ENCODE results near the gene MYH14.

DNA sequence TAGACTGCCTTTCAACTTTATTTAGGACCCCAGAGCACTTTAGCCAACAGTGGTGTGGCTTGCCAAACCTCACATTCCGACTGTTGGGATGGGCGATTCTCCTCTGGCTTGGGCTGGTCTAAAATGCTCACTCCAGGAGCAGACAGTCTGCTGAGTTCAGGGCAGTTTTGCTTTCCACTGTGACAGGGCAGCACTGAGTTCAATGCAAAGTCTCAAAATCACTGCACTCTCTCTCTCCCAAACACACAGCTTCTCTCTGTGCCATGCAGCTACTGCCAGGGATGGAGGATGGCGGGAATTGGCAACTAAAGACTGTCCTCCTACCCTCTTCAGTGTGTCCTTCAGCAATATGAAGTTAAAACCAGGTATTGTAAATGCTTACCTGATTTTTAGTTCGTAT, 148.8 kb downstream of the MYH14 start:
- no peak for TF ChIP-seq EZH2 (IDR thresholded peaks at IDR 0.05; ENCODE audit: low read length, missing control alignments)
- TF ChIP-seq, protein P1, sequence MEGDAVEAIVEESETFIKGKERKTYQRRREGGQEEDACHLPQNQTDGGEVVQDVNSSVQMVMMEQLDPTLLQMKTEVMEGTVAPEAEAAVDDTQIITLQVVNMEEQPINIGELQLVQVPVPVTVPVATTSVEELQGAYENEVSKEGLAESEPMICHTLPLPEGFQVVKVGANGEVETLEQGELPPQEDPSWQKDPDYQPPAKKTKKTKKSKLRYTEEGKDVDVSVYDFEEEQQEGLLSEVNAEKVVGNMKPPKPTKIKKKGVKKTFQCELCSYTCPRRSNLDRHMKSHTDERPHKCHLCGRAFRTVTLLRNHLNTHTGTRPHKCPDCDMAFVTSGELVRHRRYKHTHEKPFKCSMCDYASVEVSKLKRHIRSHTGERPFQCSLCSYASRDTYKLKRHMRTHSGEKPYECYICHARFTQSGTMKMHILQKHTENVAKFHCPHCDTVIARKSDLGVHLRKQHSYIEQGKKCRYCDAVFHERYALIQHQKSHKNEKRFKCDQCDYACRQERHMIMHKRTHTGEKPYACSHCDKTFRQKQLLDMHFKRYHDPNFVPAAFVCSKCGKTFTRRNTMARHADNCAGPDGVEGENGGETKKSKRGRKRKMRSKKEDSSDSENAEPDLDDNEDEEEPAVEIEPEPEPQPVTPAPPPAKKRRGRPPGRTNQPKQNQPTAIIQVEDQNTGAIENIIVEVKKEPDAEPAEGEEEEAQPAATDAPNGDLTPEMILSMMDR (conservative IDR thresholded peaks at IDR 0.05 in 1 of 2, IDR thresholded peaks at IDR 0.05 in 1 of 2; ENCODE audit: low read depth in 1 of 2, low read length in 2 of 2): no peak
